ENCODE results near the gene NGEF. TPM values are rescaled to one million over a fixed set of nuclear protein-coding genes. Genes with fewer than 3 reads are reported as not detected.

NGEF gene
- total RNA-seq, 1 donor from 2014 or later = 0.53 TPM

DNA sequence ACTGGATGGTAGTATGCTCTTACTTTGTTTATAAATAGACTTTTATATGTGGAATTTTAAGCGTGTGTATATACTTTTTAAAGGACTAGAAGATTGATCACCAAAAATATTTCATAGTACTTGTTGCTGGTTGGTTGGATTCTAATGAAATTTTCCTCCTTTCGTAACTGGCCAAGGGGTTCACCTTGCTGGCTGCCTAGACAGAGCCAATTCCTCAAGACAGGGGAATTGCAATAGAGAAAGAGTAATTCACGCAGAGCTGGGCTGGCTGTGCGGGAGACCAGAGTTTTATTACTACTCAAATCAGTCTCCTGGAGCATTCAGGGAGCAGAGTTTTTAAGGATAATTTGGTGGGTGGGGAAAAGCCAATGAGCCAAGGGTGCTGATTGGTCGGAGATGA is 72.3 kb downstream of the NGEF start:
- FAIRE-seq (no peak), DNase-seq (ENCODE audit: low read depth) (no peak)
- no peaks in the 10 kb centered on the region for H3K36me3 ChIP-seq (ENCODE audit: control insufficient read depth, insufficient read depth, low read length)
- TF ChIP-seq, protein P1, sequence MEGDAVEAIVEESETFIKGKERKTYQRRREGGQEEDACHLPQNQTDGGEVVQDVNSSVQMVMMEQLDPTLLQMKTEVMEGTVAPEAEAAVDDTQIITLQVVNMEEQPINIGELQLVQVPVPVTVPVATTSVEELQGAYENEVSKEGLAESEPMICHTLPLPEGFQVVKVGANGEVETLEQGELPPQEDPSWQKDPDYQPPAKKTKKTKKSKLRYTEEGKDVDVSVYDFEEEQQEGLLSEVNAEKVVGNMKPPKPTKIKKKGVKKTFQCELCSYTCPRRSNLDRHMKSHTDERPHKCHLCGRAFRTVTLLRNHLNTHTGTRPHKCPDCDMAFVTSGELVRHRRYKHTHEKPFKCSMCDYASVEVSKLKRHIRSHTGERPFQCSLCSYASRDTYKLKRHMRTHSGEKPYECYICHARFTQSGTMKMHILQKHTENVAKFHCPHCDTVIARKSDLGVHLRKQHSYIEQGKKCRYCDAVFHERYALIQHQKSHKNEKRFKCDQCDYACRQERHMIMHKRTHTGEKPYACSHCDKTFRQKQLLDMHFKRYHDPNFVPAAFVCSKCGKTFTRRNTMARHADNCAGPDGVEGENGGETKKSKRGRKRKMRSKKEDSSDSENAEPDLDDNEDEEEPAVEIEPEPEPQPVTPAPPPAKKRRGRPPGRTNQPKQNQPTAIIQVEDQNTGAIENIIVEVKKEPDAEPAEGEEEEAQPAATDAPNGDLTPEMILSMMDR (IDR thresholded peaks at IDR 0.05; ENCODE audit: insufficient read depth, low read length, severe bottlenecking) = no peak
- no peak overlapping the region for H3K4me3 ChIP-seq (ENCODE audit: low read depth, low read length)
- H3K27me3 ChIP-seq (ENCODE audit: control insufficient read depth, insufficient read depth, low read length) = no peaks in the 10 kb centered on the region

DNA sequence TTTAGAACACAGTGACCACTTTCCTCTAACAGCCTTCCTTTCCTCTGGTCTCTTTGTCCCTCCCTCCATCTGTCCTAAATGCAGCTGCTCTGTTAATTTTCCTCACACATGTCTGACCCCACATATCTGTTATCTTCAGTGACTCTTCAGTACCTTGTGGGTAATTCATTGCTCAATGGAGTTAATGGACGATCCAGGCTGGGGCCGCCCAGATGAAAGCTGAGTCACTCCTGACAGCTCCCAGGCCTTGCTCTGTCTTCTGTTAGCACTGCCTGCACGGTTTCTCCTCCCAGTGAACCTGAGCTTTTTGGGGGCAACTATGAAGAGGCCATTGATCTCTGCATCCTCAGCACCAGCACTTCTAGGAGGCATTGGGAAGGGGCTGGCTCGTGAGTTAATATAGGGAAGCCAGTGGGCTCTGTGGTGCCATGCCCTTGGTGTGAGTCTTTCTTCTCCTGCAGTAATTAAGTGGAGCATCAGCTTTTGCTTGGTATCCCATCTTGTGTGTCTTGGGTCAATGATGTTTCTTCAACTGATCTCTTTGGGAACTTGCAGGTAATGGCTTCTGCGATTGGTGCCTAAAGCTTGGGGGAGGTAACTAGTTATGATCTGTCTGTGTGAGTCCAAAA is 75.7 kb downstream of the NGEF start:
- Histone ChIP-seq H3K4me3 (ENCODE audit: low read depth, low read length) (no peak overlapping the region), H3K36me3 (ENCODE audit: control insufficient read depth, insufficient read depth, low read length) (no peaks in the 10 kb centered on the region), H3K27me3 (ENCODE audit: control insufficient read depth, insufficient read depth, low read length) (no peaks in the 10 kb centered on the region)
- FAIRE-seq (peak; percentile 97), DNase-seq (ENCODE audit: low read depth) (peak; percentile 68)
- TF ChIP-seq, protein P1 (IDR thresholded peaks at IDR 0.05; ENCODE audit: insufficient read depth, low read length, severe bottlenecking) = no peak

DNA sequence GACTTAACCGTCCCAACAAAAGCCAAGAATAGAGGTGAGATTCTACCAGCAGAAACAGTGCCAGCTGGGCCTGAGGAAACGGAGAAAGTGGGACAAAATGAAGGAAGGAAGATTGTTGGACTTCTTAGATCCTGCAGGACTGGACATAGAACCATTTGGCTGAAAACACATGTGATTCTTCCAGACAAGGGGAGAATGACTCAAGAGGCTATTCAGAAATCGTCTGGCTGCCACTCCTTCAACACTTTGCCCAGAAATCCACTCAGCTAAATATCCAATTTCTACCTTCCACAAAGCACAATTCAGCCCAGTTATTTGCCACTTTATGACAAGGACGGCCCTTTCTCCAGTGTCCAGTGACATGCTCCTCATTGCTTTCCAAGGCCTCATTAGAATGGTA is 81.4 kb downstream of the NGEF start:
- TF ChIP-seq, protein P1 (IDR thresholded peaks at IDR 0.05; ENCODE audit: insufficient read depth, low read length, severe bottlenecking) = no peak
- Histone ChIP-seq H3K4me3 (ENCODE audit: low read depth, low read length) (no peak overlapping the region), H3K27me3 (ENCODE audit: control insufficient read depth, insufficient read depth, low read length) (peaks cover 12% of the 10 kb centered on the region), H3K36me3 (ENCODE audit: control insufficient read depth, insufficient read depth, low read length) (no peaks in the 10 kb centered on the region)
- FAIRE-seq = no peak
- DNase-seq (ENCODE audit: low read depth) = peak; percentile 31

DNA sequence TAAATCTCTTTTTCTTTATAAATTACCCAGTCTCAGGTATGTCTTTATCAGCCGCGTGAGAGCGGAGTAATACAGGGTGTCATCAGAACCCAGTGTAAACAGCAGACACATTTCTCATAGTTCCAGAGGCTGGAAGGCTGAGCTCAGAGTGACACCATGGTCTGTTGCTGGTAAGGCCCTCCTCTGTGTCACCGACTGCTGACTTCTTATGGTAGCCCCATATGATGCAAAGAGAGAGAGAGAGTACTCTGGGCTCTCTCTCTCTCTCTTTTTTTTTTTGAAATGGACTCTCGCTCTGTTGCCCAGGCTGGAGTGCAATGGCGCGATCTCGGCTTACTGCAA is 83.0 kb downstream of the NGEF start:
- no peaks in the 10 kb centered on the region for H3K36me3 ChIP-seq (ENCODE audit: control insufficient read depth, insufficient read depth, low read length)
- peaks cover 24% of the 10 kb centered on the region for H3K27me3 ChIP-seq (ENCODE audit: control insufficient read depth, insufficient read depth, low read length)
- H3K4me3 ChIP-seq (ENCODE audit: low read depth, low read length) = no peak overlapping the region
- TF ChIP-seq, protein P1 (IDR thresholded peaks at IDR 0.05; ENCODE audit: insufficient read depth, low read length, severe bottlenecking) = no peak
- FAIRE-seq (no peak), DNase-seq (ENCODE audit: low read depth) (no peak)

DNA sequence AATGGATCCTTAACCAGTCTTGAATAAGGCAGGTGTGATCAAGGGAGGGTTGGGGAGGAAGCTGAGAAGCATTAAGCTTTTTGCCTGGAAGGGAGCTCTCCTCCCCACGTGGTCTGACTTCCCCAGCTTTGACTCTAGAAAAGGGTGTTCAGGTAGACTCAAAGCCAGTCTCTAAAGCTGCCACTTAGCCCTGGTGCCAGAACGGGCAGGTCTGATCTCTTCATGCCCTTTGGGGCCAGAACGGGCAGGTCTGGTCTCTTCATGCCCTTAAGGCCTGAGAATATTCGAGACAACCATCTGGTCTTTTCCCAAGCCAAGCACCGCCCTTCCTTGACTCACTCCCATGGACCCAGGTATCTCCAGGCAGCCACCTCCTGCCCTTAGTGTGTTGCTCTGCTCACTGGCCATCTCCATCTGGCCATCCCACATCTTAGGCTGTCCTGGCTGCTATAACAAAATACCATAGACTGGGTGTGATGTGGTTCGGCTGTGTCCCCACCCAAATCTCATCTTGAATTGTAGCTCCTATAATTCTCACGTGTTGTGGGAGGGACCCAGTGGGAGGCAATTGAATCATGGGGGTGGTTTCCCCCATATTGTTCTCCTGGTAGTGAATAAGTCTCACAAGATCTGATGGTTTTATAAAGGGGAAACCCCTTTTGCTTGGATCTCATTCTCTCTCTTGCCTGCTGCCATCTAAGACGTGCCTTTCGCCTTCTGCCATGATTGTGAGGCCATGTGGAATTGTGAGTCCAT is 83.6 kb downstream of the NGEF start:
- peaks cover 24% of the 10 kb centered on the region for H3K27me3 ChIP-seq (ENCODE audit: control insufficient read depth, insufficient read depth, low read length)
- TF ChIP-seq, protein P1 (IDR thresholded peaks at IDR 0.05; ENCODE audit: insufficient read depth, low read length, severe bottlenecking) = no peak
- FAIRE-seq = peak; percentile 28

More for the DNA sequence above, 83.6 kb downstream of the NGEF start:
- no peak for DNase-seq (ENCODE audit: low read depth)
- Histone ChIP-seq H3K4me3 (ENCODE audit: low read depth, low read length) (no peak overlapping the region), H3K36me3 (ENCODE audit: control insufficient read depth, insufficient read depth, low read length) (no peaks in the 10 kb centered on the region)
